ENCODE measurements around the gene CA7.

GRCh38 chr16:66824006-66824405 is 20.2 kb upstream of the CA7 start:
- TF ChIP-seq CTCF (IDR thresholded peaks at IDR 0.05; ENCODE audit: low read depth, low read length, missing input control) (no peak), GABPA (IDR thresholded peaks at IDR 0.05 in 1 of 2, conservative IDR thresholded peaks at IDR 0.05 in 1 of 2) (no peak), NR2F2 (IDR thresholded peaks at IDR 0.05) (no peak), REST (IDR thresholded peaks at IDR 0.05) (no peak), RAD21 (IDR thresholded peaks at IDR 0.05) (no peak)
